ENCODE data around the gene C10orf88.
"Not testable (repeated sequence)": the region's sequence is repeated elsewhere in the genome, so short reads cannot be mapped to it uniquely, and the experiment has no call there.

C10orf88 gene

GRCh38 chr10:122957474-122957873 lies 3.4 kb upstream of the C10orf88 start:
- no peak for DNase-seq

DNA sequence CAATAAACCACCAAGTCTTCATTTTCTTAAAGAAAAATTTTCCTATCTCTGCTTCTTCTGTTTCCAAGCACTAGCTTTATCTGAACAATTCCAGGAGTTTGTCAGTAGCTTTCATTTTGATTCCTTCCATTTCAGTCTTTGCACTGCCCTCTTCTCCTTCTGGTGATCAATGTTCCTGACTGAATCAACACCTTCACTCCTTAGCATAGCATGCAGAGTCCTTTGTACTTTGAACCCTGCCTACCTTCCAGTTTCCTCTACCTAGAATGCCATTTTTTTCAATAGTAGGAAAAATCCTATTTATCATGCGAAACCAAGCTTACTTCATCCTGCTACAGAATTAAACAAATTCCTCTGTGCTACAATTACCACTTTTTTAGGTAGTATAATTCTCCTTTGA lies 1.9 kb upstream of the C10orf88 start:
- DNase-seq, result no peak

DNA sequence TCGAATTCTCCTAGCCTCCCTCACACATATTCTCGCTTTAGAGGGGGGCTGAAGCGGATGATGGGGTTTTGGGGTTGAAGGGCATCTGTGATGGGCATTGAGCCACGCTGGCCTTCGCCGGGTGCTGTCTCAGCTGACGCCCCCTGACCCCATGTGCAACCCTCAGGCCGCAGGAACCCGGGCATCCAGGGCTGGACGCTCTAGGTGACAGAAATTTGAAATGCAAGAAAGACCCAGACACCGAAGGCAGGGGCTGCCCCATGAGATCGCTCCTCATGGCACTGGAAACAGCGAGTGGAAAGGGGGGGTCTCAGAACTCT lies 664 bp upstream of the C10orf88 start:
- DNase-seq, result peak; percentile 30

DNA sequence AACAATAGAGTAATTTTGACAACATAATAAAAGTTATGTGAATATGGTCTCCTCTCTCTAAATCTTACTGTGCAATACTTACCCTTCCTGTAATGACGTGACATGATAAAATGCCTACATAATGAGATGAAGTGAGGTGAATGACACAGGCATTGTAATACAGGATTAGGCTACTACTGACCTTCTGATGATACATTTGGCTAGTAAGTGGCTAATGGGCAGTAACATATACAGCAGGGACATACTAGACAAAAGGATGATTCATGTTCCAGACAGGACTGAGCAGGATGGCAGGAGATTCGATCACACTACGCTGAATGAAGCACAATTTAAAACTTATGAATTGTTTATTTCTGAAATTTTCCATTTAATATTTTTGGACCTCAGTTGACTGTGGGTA lies 4.7 kb downstream of the C10orf88 start:
- DNase-seq, result no peak

DNA sequence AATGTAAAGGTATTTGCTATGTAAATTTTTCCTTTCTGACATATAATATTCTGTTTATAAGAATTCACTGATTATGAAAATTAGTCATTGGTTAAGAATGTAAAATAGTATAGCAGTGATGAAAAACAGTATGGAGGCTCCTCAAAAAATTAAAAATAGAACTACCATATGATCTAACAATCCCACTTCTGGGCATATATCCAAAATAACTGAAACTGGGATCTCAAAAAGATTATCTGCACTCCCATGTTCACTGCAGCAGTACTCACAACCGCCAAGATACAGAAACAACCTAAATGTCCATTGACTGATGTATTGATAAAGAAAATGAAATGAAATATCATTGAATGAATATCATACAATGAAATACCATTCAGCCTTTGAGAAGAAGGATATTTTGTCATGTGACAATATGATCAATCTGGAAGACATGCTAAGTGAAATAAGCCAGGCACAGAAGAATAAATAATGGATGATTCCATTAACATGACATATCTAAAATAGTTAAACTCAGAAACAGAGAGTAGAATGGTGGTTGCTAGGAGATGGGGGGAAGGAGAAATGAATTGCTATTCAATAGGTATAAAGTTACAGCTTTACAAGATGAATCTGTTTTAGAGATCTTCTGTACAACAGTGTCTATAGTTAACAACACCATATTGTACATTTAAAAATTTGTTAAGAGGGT lies 14.0 kb downstream of the C10orf88 start:
- no peak for DNase-seq

GRCh38 chr10:122939133-122939855 lies 14.7 kb downstream of the C10orf88 start:
- DNase-seq, result no peak

GRCh38 chr10:122931088-122931906 lies 22.7 kb downstream of the C10orf88 start:
- no peak for DNase-seq

DNA sequence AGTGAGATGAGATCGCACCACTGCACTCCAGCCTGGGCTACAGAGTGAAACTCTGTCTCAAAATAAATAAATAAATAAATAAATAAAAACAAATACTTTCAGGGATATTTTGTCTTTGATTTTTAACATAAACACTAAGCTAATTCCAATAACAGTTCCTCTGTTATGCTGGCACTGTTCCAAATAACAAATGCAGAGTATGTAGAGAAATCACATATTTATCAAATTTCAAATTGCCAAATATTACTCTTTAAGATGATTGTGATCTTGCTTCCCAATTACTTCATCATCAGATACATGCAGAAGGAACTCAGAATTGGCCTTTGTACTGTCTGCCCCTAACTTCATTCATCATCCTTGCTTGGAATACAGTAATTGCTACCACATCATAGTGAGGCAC lies 23.9 kb downstream of the C10orf88 start:
- DNase-seq, result no peak

- DNase-seq, result no peak
Measured at GRCh38 chr10:122915700-122916099, 38.3 kb downstream of the C10orf88 start.

- DNase-seq, result no peak
Measured at GRCh38 chr10:122911889-122912484, 42.0 kb downstream of the C10orf88 start.

GRCh38 chr10:122910310-122910709 lies 43.7 kb downstream of the C10orf88 start, which contains the start of gene FAM24A:
Gene FAM24A (plus strand): TSS chr10:122910610. CDS start chr10:122911635, 1,025 bp downstream.
- DNase-seq, result no peak

DNA sequence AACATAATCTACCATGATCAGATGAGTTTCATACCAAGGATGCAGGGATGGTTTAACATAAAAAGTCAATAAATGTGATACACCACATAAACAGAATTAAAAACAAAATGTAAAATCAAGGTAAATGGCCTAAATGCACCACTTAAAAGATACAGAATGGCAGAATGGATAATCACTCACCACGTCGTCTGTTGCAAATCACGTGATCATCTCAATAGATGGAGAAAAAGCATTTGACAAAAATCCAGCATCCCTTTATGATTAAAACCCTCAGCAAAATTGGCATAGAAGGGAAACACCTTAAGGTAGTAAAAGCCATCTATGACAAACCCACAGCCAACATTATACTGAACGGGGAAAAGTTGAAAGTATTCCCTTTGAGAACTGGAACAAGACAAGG lies 50.2 kb downstream of the C10orf88 start:
- not testable (repeated sequence) for DNase-seq

DNA sequence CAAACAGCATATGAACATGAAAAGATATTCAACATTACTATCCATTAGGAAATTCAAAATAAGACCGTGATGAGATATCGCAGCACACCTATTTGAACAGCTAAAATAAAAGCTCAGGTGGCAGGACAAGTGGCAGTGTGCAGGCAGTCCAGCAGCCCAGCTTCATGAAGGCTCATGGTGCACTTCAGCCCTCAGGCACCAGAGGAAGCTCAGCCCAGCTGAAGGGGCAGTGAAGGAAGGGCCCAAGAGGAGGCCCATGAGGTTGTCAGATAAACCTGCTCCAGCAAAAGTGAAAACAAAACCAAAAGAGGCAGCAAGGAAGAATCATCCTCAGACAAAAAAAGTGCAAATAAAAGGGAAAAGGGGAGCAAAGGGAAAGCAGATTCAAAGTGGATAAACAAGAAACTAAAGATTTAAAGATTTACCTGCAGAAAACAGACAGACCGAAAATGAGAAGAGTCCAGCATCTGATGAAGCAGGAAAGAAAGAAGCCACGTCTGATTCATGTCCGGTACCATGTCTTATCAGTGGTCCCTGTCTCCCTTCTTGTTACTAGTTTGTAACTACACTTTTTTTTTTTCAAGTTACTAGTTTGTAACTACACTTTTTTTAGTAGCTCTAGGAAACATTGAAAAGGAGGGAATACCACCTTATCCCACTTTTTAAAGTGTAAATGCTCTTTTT lies 59.6 kb downstream of the C10orf88 start:
- no peak for DNase-seq

GRCh38 chr10:122884166-122884565 lies 69.9 kb downstream of the C10orf88 start:
- no peak for DNase-seq

- DNase-seq, result no peak
Measured at GRCh38 chr10:122882766-122883165, 71.3 kb downstream of the C10orf88 start.
